Peyer's patch (tissue), 4 donors: ENCODE results near the gene RRP8. TPM values are rescaled to one million over a fixed set of nuclear protein-coding genes. Genes with fewer than 3 reads are reported as not detected.

Source experiments
- DNase-seq, 3 donors: peaks; one replicate each; pipeline ENCODE4 v3.0.0-alpha.2; 2017 to 2019
- H3K27ac ChIP-seq, 4 donors: fragments of 200-600 bp; sonication (generic); one replicate each; pipeline ENCODE4 v1.5.1; 2016 to 2019
- H3K27me3 ChIP-seq, 2 donors: fragments of 200-600 bp; sonication (generic); one replicate each; pipeline ENCODE4 v1.5.1; 2019
- H3K36me3 ChIP-seq, 3 donors: fragments of 200-600 bp; sonication (generic); one replicate each; pipeline ENCODE4 v1.5.1; 2016 to 2019
- H3K4me1 ChIP-seq, 4 donors: fragments of 200-600 bp; sonication (generic); one replicate each; pipeline ENCODE4 v1.5.1; 2016 to 2019
- H3K4me3 ChIP-seq, 4 donors: fragments of 200-600 bp; sonication (generic); 1 replicate in 3 of 4; 2 replicates in 1 of 4; pipeline ENCODE4 v1.5.1; 2016 to 2019; ENCODE audit warnings: mild to moderate bottlenecking in 1 of 4
- H3K9me3 ChIP-seq, 4 donors: fragments of 200-600 bp; sonication (generic); one replicate each; pipeline ENCODE4 v1.5.1; 2016 to 2019; ENCODE audit warnings: mild to moderate bottlenecking in 1 of 4
- CTCF ChIP-seq, 6 experiments: fragments of 450-650 bp in 4 of 6; fragments of 200-600 bp in 2 of 6; sonication (generic) in 1 of 6; IDR thresholded peaks; one replicate each; pipeline ENCODE4 v1.5.1; 2017 to 2019; ENCODE audit warnings: antibody characterized with exemption in 6 of 6, mild to moderate bottlenecking in 3 of 6, moderate library complexity in 1 of 6
- POLR2A ChIP-seq, 2 donors: fragments of 450-650 bp; IDR thresholded peaks; one replicate each; pipeline ENCODE4 v1.5.1; 2017; ENCODE audit warnings: antibody characterized with exemption in 2 of 2, mild to moderate bottlenecking in 2 of 2, moderate library complexity in 2 of 2
- total RNA-seq, 4 donors: library from RNA; depleted of rRNA; stranded (reverse); fragments of >200 nt; gene quantifications; one replicate each; pipeline ENCODE4 v1.1.0, GENCODE V29; 2016

RRP8 gene
- total RNA-seq: 10 to 100 TPM; 11.4 to 28.9 (median 17.5) TPM

GRCh38 chr11:6603287-6604080 is at the start of gene RRP8, which contains the start of gene ILK:
Gene RRP8, minus strand, starts transcription at chr11:6603616. Its CDS starts 114 bp downstream, at chr11:6603502.
Gene ILK, plus strand, starts transcription at chr11:6603774. Its CDS starts 498 bp downstream, at chr11:6604272.
- H3K4me1 ChIP-seq: peaks cover 0 to 59% (median 20%) of the 10 kb centered on the region in 4 donors
- TF ChIP-seq CTCF (IDR thresholded peaks at IDR 0.05) (peak in 5 of 6 experiments; percentile 23 to 58 (median 35)), POLR2A (IDR thresholded peaks at IDR 0.05) (peak; percentile 67 to 72)
- peak within 1 kb of the TSS; percentile 91 to 94 (median 92) for H3K27ac ChIP-seq
- H3K9me3 ChIP-seq: no peaks in the 10 kb centered on the region
- no peaks in the 10 kb centered on the region for H3K27me3 ChIP-seq
- DNase-seq: peak; percentile 90 to 96 (median 95)
- peak within 1 kb of the TSS; percentile 77 to 87 (median 84) for H3K4me3 ChIP-seq
- H3K36me3 ChIP-seq: peaks cover 0 to 40% (median 0%) of the 10 kb centered on the region in 3 donors

- TF ChIP-seq CTCF (IDR thresholded peaks at IDR 0.05): no peak
- Histone ChIP-seq H3K4me3 (no peak overlapping the region), H3K9me3 (no peaks in the 10 kb centered on the region), H3K27ac (no peak overlapping the region), H3K36me3 (no peaks in the 10 kb centered on the region), H3K27me3 (no peaks in the 10 kb centered on the region), H3K4me1 (peaks cover 0 to 5% (median 1%) of the 10 kb centered on the region in 4 donors)
- no peak for DNase-seq
Observed at GRCh38 chr11:6653097-6653496, 49.7 kb upstream of the RRP8 start.

- Histone ChIP-seq H3K27me3 (no peaks in the 10 kb centered on the region), H3K4me1 (peaks cover 0 to 14% (median 4%) of the 10 kb centered on the region in 4 donors), H3K9me3 (no peaks in the 10 kb centered on the region), H3K27ac (no peak overlapping the region), H3K4me3 (no peak overlapping the region), H3K36me3 (no peaks in the 10 kb centered on the region)
- DNase-seq: no peak
- no peak for TF ChIP-seq POLR2A (IDR thresholded peaks at IDR 0.05)
Observed at GRCh38 chr11:6652182-6652581, 48.8 kb upstream of the RRP8 start.

GRCh38 chr11:6650980-6651379 is 47.6 kb upstream of the RRP8 start:
- H3K4me1 ChIP-seq: peaks cover 0 to 26% (median 14%) of the 10 kb centered on the region in 4 donors
- H3K36me3 ChIP-seq: no peaks in the 10 kb centered on the region
- DNase-seq: no peak
- no peak overlapping the region for H3K4me3 ChIP-seq
- TF ChIP-seq CTCF (IDR thresholded peaks at IDR 0.05) (no peak), POLR2A (IDR thresholded peaks at IDR 0.05) (no peak)
- H3K27me3 ChIP-seq: no peaks in the 10 kb centered on the region
- no peak overlapping the region for H3K27ac ChIP-seq
- H3K9me3 ChIP-seq: no peaks in the 10 kb centered on the region

- no peak for TF ChIP-seq POLR2A (IDR thresholded peaks at IDR 0.05)
- TF ChIP-seq CTCF (IDR thresholded peaks at IDR 0.05): no peak
- no peak overlapping the region for H3K27ac ChIP-seq
- H3K36me3 ChIP-seq: no peaks in the 10 kb centered on the region
- H3K9me3 ChIP-seq: no peaks in the 10 kb centered on the region
- no peak for DNase-seq
- peaks cover 0 to 28% (median 18%) of the 10 kb centered on the region in 4 donors for H3K4me1 ChIP-seq
- no peak overlapping the region for H3K4me3 ChIP-seq
- H3K27me3 ChIP-seq: no peaks in the 10 kb centered on the region
Observed at GRCh38 chr11:6650104-6650503, 46.7 kb upstream of the RRP8 start.

- Histone ChIP-seq H3K4me3 (no peak overlapping the region), H3K4me1 (peaks cover 0 to 28% (median 18%) of the 10 kb centered on the region in 4 donors), H3K9me3 (no peaks in the 10 kb centered on the region), H3K27me3 (no peaks in the 10 kb centered on the region), H3K36me3 (no peaks in the 10 kb centered on the region), H3K27ac (peak overlapping the region in 1 of 4 donors; percentile 15)
- no peak for DNase-seq
- TF ChIP-seq POLR2A (IDR thresholded peaks at IDR 0.05) (no peak), CTCF (IDR thresholded peaks at IDR 0.05) (no peak)
Observed at GRCh38 chr11:6648501-6648900, 45.1 kb upstream of the RRP8 start.
